ENCODE measurements around the gene RIPOR1.

The RIPOR1 gene

GRCh38 chr16:67540756-67541155, 12.1 kb downstream of the RIPOR1 start:
- DNase-seq, result no peak

- DNase-seq, result no peak
Measured at GRCh38 chr16:67541391-67542263, 13.0 kb downstream of the RIPOR1 start.

GRCh38 chr16:67542464-67542863, 13.8 kb downstream of the RIPOR1 start:
- no peak for DNase-seq

GRCh38 chr16:67543036-67543435, 14.4 kb downstream of the RIPOR1 start:
- DNase-seq, result no peak

GRCh38 chr16:67543582-67543981, 15.0 kb downstream of the RIPOR1 start:
- no peak for DNase-seq

GRCh38 chr16:67544329-67544841, 15.8 kb downstream of the RIPOR1 start:
- DNase-seq, result no peak

- no peak for DNase-seq
Measured at GRCh38 chr16:67544844-67545664, 16.4 kb downstream of the RIPOR1 start.

- no peak for DNase-seq
Measured at GRCh38 chr16:67545665-67546024, 17.0 kb downstream of the RIPOR1 start.

GRCh38 chr16:67546091-67546501, 17.5 kb downstream of the RIPOR1 start:
- no peak for DNase-seq

- no peak for DNase-seq
Measured at GRCh38 chr16:67546761-67547422, 18.3 kb downstream of the RIPOR1 start.

- DNase-seq, result no peak
Measured at GRCh38 chr16:67547423-67548264, 19.0 kb downstream of the RIPOR1 start.

GRCh38 chr16:67548265-67549126, 19.9 kb downstream of the RIPOR1 start:
- DNase-seq, result no peak

GRCh38 chr16:67549240-67549639, 20.6 kb downstream of the RIPOR1 start:
- DNase-seq, result no peak

GRCh38 chr16:67549936-67550335, 21.3 kb downstream of the RIPOR1 start:
- no peak for DNase-seq

- DNase-seq, result no peak
Measured at GRCh38 chr16:67551091-67551490, 22.5 kb downstream of the RIPOR1 start.

GRCh38 chr16:67551972-67552371, 23.3 kb downstream of the RIPOR1 start:
- DNase-seq, result no peak

GRCh38 chr16:67552476-67552875, 23.8 kb downstream of the RIPOR1 start:
- DNase-seq, result no peak

- DNase-seq, result no peak
Measured at GRCh38 chr16:67555795-67556212, 27.2 kb downstream of the RIPOR1 start.

- no peak for DNase-seq
Measured at GRCh38 chr16:67558859-67559258, 30.2 kb downstream of the RIPOR1 start.

- no peak for DNase-seq
Measured at GRCh38 chr16:67560827-67561342, 32.3 kb downstream of the RIPOR1 start.

GRCh38 chr16:67561501-67561823, 32.8 kb downstream of the RIPOR1 start:
- DNase-seq, result no peak

Measured in NCI-H748 treated with DMSO at 0.1 percent for 48 hours (cell line).